ENCODE results near the gene GAA. TPM values are rescaled to one million over a fixed set of nuclear protein-coding genes. Genes with fewer than 3 reads are reported as not detected.

GAA gene
- total and polyA plus RNA-seq, 10 donors, result 22.7 to 166 (median 95.9) TPM

DNA sequence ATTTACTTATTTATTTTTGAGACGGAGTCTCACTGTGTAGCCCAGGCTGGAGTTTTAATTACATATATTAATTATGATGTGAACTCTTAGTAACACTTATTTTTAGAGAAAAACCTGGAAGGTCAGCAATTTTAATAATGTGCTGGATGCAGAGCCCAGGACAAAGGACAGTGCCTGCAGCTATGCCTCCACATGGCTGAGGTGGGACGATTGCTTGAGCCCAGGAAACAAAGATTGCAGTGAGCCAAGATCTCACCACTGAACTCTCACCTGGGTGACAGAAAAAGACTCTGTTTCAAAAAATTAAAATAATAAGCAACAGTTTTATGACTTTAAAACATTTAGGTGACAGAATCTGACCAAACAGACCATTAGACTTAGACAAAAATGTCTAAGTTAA, 57.5 kb downstream of the GAA start:
- intact Hi-C loops (cut with DNase I; ENCODE audit: low total_unique reads), result no loop called here
- no peak overlapping the region for H3K4me3 ChIP-seq

DNA sequence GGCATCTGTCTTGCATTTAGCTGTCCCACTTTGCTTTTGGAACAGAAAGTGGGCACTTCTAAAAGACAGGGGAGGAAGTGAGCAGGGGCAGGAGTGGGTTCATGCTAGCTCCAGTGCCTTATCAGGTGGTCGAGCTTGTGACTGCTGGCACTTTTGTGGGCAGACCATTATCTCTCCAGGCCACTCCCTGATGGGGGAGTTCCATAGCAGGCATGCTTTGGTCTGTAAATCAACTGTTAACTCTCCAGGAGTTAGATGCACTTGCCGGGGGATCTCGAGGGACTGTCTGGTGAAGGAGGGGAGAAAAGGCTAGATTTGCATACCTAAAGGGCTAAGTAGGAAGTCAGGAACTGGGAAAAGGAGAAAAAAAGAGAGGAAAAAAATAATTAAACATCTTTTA, 59.2 kb downstream of the GAA start:
- no peak for TF ChIP-seq POLR2A (IDR thresholded peaks at IDR 0.05)
- no peak for TF ChIP-seq POLR2AphosphoS5 (IDR thresholded peaks at IDR 0.05)
- TF ChIP-seq, protein P1, sequence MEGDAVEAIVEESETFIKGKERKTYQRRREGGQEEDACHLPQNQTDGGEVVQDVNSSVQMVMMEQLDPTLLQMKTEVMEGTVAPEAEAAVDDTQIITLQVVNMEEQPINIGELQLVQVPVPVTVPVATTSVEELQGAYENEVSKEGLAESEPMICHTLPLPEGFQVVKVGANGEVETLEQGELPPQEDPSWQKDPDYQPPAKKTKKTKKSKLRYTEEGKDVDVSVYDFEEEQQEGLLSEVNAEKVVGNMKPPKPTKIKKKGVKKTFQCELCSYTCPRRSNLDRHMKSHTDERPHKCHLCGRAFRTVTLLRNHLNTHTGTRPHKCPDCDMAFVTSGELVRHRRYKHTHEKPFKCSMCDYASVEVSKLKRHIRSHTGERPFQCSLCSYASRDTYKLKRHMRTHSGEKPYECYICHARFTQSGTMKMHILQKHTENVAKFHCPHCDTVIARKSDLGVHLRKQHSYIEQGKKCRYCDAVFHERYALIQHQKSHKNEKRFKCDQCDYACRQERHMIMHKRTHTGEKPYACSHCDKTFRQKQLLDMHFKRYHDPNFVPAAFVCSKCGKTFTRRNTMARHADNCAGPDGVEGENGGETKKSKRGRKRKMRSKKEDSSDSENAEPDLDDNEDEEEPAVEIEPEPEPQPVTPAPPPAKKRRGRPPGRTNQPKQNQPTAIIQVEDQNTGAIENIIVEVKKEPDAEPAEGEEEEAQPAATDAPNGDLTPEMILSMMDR (IDR thresholded peaks at IDR 0.05 in 8 of 11, conservative IDR thresholded peaks at IDR 0.05 in 3 of 11), result no peak
- Histone ChIP-seq H3K27me3 (replicated peaks in 1 of 7) (peaks cover 0 to 8% (median 0%) of the 10 kb centered on the region in 7 donors), H3K4me1 (no peaks in the 10 kb centered on the region), H3K9me3 (peaks cover 0 to 15% (median 10%) of the 10 kb centered on the region in 8 donors), H3K27ac (no peak overlapping the region), H3K36me3 (no peaks in the 10 kb centered on the region), H3K4me3 (no peak overlapping the region)
- intact Hi-C loops (cut with DNase I; ENCODE audit: low total_unique reads), result no loop called here
- DNase-seq, result no peak
- 25 to 33% (median 30%) methylated on average over 3 of the region's 3 CpGs for WGBS, 5 donors

More for the DNA sequence above, 57.5 kb downstream of the GAA start:
- peaks cover 0 to 23% (median 17%) of the 10 kb centered on the region in 8 donors for H3K9me3 ChIP-seq
- DNase-seq, result no peak
- H3K27me3 ChIP-seq (replicated peaks in 1 of 7), result peaks cover 0 to 8% (median 0%) of the 10 kb centered on the region in 7 donors
- 77 to 94% (median 82%) methylated on average over 2 of the region's 2 CpGs for WGBS, 5 donors
- no peak for TF ChIP-seq POLR2AphosphoS5 (IDR thresholded peaks at IDR 0.05)
- TF ChIP-seq POLR2A (IDR thresholded peaks at IDR 0.05), result no peak
- TF ChIP-seq, protein P1 (IDR thresholded peaks at IDR 0.05 in 8 of 11, conservative IDR thresholded peaks at IDR 0.05 in 3 of 11), result no peak
- no peak overlapping the region for H3K27ac ChIP-seq
- H3K4me1 ChIP-seq, result no peaks in the 10 kb centered on the region
- H3K36me3 ChIP-seq, result no peaks in the 10 kb centered on the region

DNA sequence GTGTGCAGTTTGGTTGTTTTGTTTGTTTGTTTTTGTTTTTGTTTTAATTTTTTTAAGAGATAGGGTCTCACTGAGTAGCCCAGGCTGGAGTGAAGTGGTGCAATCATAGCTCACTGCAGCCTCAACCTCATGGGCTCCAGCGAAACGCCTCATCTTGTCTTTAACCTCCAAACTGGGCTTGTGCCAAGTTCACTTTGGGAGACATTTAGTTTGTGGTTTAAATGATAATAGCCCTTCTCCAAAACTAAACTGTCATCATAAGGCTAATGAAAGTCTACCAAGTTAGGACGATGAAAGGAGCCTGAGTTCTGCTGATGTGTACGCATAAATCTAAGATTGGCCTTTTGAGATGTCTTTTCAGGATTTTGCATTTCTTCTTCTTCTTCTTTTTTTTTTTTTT, 62.0 kb downstream of the GAA start:
- no peak for TF ChIP-seq POLR2A (IDR thresholded peaks at IDR 0.05)
- TF ChIP-seq, protein P1 (IDR thresholded peaks at IDR 0.05 in 8 of 11, conservative IDR thresholded peaks at IDR 0.05 in 3 of 11), result no peak
- TF ChIP-seq POLR2AphosphoS5 (IDR thresholded peaks at IDR 0.05), result no peak
- DNase-seq, result no peak
- no peak overlapping the region for H3K27ac ChIP-seq
- H3K36me3 ChIP-seq, result no peaks in the 10 kb centered on the region
- H3K27me3 ChIP-seq (replicated peaks in 1 of 7), result peaks cover 0 to 8% (median 0%) of the 10 kb centered on the region in 7 donors
- intact Hi-C loops (cut with DNase I; ENCODE audit: low total_unique reads), result no loop called here
- no peaks in the 10 kb centered on the region for H3K4me1 ChIP-seq
- H3K9me3 ChIP-seq, result no peaks in the 10 kb centered on the region
- H3K4me3 ChIP-seq, result no peak overlapping the region
- 68 to 82% (median 79%) methylated on average over 4 of the region's 4 CpGs for WGBS, 5 donors

DNA sequence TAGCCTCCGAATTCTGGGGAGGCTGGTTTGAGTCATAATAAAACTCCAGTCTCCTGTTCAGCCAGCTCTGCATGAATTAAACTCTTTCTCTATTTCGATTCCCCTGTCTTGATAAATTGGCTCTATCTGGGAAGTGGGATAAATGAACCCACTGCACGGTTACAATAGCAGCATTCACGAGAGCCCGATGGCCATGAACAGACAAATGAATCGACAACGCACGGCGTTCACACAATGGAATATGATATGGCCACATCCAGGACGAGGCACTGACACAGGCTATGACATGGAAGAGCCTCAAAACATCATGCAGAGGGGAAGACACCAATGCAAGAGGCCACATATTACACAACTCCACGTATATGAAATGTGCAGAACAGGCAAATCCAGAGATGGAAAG, 62.8 kb downstream of the GAA start:
- DNase-seq, result no peak
- 77 to 89% (median 81%) methylated on average over 11 of the region's 11 CpGs for WGBS, 5 donors

More for the DNA sequence above, 62.8 kb downstream of the GAA start:
- intact Hi-C loops (cut with DNase I; ENCODE audit: low total_unique reads), result no loop called here
- Histone ChIP-seq H3K4me3 (no peak overlapping the region), H3K27me3 (replicated peaks in 1 of 7) (peaks cover 0 to 8% (median 0%) of the 10 kb centered on the region in 7 donors), H3K36me3 (no peaks in the 10 kb centered on the region), H3K9me3 (no peaks in the 10 kb centered on the region), H3K4me1 (no peaks in the 10 kb centered on the region), H3K27ac (no peak overlapping the region)
- no peak for TF ChIP-seq POLR2AphosphoS5 (IDR thresholded peaks at IDR 0.05)
- TF ChIP-seq, protein P1 (IDR thresholded peaks at IDR 0.05 in 8 of 11, conservative IDR thresholded peaks at IDR 0.05 in 3 of 11), result no peak
- no peak for TF ChIP-seq POLR2A (IDR thresholded peaks at IDR 0.05)

All from spleen (tissue), 11 donors.